HCT116 (cell line): ENCODE measurements around the gene ANKRD6. TPM values are rescaled to one million over a fixed set of nuclear protein-coding genes. Genes with fewer than 3 reads are reported as not detected.

Experiments
- ATAC-seq: fragments of 200-7000 bp; cut with Tn5 transposase; 2 replicates; pipeline ENCODE4 v1.9.1; 2020; ENCODE audit warnings: mild to moderate bottlenecking, moderate library complexity
- BruUV-seq: library from RNA; stranded (reverse); fragments of 400-500 nt; replicated peaks from 2 replicates; lab custom pipeline; 2021; lab: Mats Ljungman, UMichigan
- CTCF ChIA-PET: fragments of 300-600 bp; sonication (Branson Sonifier 250); formaldehyde crosslinking; loops from one replicate; lab custom pipeline; 2021; ENCODE audit warnings: antibody characterized with exemption; lab: Charles Lee
- POLR2A ChIA-PET: fragments of 300-600, 350-600 bp; sonication (Branson Sonifier 250); formaldehyde crosslinking; loops from one replicate; lab custom pipeline; 2021; ENCODE audit warnings: antibody characterized with exemption; lab: Charles Lee
- RAD21 ChIA-PET, 2 experiments: fragments of 300-600 bp; sonication (Branson Sonifier 250); formaldehyde crosslinking; loops; one replicate each; lab custom pipeline; 2023; ENCODE audit warnings: low total read pairs in 2 of 2; ENCODE audit not compliant: uncharacterized antibody in 2 of 2, unreplicated experiment in 2 of 2, low non-redundant PET in 1 of 2; lab: Charles Lee
- DNase-seq: peaks from one replicate; pipeline ENCODE4 v3.0.0-alpha.2; 2010; ENCODE audit warnings: low read depth, low spot score
- H2AFZ ChIP-seq: fragments of 200-600 bp; shearing (Covaris generic), sonication (generic); 2 replicates; pipeline ENCODE4 v1.6.1; 2017; ENCODE audit warnings: low read depth, mixed run types, mixed read lengths, antibody characterized with exemption, low read length; ENCODE audit not compliant: poor library complexity, severe bottlenecking
- H3K27ac ChIP-seq: 2 replicates; pipeline ENCODE4 v1.5.1; 2012; ENCODE audit warnings: low read depth, low read length
- H3K27me3 ChIP-seq: fragments of 200-600 bp; sonication (generic); 2 replicates; pipeline ENCODE4 v1.6.1; 2016; ENCODE audit warnings: mixed run types, low read length, mixed read lengths; ENCODE audit not compliant: insufficient read depth
- H3K36me3 ChIP-seq, 2 experiments: fragments of 200-500 bp in 1 of 2; fragments of 200-600 bp in 1 of 2; sonication (Bioruptor generic) in 1 of 2; sonication (generic) in 1 of 2; 2 replicates each; pipeline versions ENCODE4 v1.5.1 to v1.6.1; 2014 to 2016; ENCODE audit warnings: low read length in 2 of 2, inconsistent platforms in 1 of 2, mixed read lengths in 1 of 2, mixed run types in 1 of 2; ENCODE audit not compliant: insufficient read depth in 2 of 2, control insufficient read depth in 1 of 2
- H3K4me1 ChIP-seq, 2 experiments: fragments of 200-600 bp in 1 of 2; sonication (generic) in 1 of 2; 2 replicates each; pipeline versions ENCODE4 v1.5.1 to v1.6.1; 2012 to 2017; ENCODE audit warnings: low read length in 2 of 2, inconsistent platforms in 1 of 2, mild to moderate bottlenecking in 1 of 2, mixed read lengths in 1 of 2, mixed run types in 1 of 2, moderate library complexity in 1 of 2; ENCODE audit not compliant: insufficient read depth in 2 of 2, control insufficient read depth in 1 of 2
- H3K4me2 ChIP-seq: fragments of 200-600 bp; sonication (generic); 2 replicates; pipeline ENCODE4 v1.6.1; 2017; ENCODE audit warnings: mixed run types, low read length, mixed read lengths
- H3K4me3 ChIP-seq, 2 experiments: fragments of 200-600 bp in 1 of 2; sonication (generic) in 1 of 2; replicated peaks in 1 of 2; 2 replicates each; pipeline ENCODE4 v1.5.1; 2011 to 2016; ENCODE audit warnings: low read length in 2 of 2, control low read depth in 1 of 2, low read depth in 1 of 2, mild to moderate bottlenecking in 1 of 2, mixed read lengths in 1 of 2, mixed run types in 1 of 2
- H3K79me2 ChIP-seq: fragments of 200-600 bp; sonication (generic); 2 replicates; pipeline ENCODE4 v1.6.1; 2017; ENCODE audit warnings: mild to moderate bottlenecking, mixed run types, low read length, moderate library complexity, mixed read lengths; ENCODE audit not compliant: insufficient read depth
- H3K9ac ChIP-seq: fragments of 200-600 bp; sonication (generic); 2 replicates; pipeline ENCODE4 v1.6.1; 2016; ENCODE audit warnings: low read length, mixed read lengths
- H3K9me2 ChIP-seq: fragments of 200-600 bp; sonication (generic), shearing (Covaris generic); 2 replicates; pipeline ENCODE4 v1.6.1; 2017; ENCODE audit warnings: mixed run types, mild to moderate bottlenecking, moderate library complexity; ENCODE audit not compliant: insufficient read depth
- H3K9me3 ChIP-seq, 2 experiments: fragments of 200-500 bp in 1 of 2; fragments of 200-600 bp in 1 of 2; sonication (Bioruptor generic) in 1 of 2; sonication (generic) in 1 of 2; 2 replicates each; pipeline ENCODE4 v1.6.1; 2014 to 2017; ENCODE audit warnings: low read length in 2 of 2, mixed read lengths in 2 of 2, inconsistent platforms in 1 of 2, low read depth in 1 of 2, mild to moderate bottlenecking in 1 of 2, mixed run types in 1 of 2, moderate library complexity in 1 of 2; ENCODE audit not compliant: control insufficient read depth in 1 of 2, insufficient read depth in 1 of 2
- H4K20me1 ChIP-seq: fragments of 200-600 bp; sonication (generic), shearing (Covaris generic); 2 replicates; pipeline ENCODE4 v1.6.1; 2017; ENCODE audit warnings: mixed run types, mild to moderate bottlenecking, moderate library complexity; ENCODE audit not compliant: insufficient read depth
- CBX3 ChIP-seq: IDR thresholded peaks from 2 replicates; pipeline ENCODE4 v1.6.1; 2012; ENCODE audit warnings: low read depth
- ELF1 ChIP-seq: IDR thresholded peaks from 2 replicates; pipeline ENCODE4 v1.6.1; 2012; ENCODE audit warnings: low read depth, borderline replicate concordance
- FOSL1 ChIP-seq: IDR thresholded peaks from 2 replicates; pipeline ENCODE4 v1.6.1; 2012; ENCODE audit warnings: low read depth
- JUND ChIP-seq: IDR thresholded peaks from 2 replicates; pipeline ENCODE4 v1.6.1; 2012
- POLR2A ChIP-seq: IDR thresholded peaks from 2 replicates; pipeline ENCODE4 v1.7.0; 2011; ENCODE audit warnings: borderline replicate concordance; ENCODE audit not compliant: insufficient read depth, insufficient read length; ENCODE audit errors: extremely low read depth
- RAD21 ChIP-seq: IDR thresholded peaks from 2 replicates; pipeline ENCODE4 v1.6.1; 2012; ENCODE audit warnings: low read depth, mild to moderate bottlenecking
- SRF ChIP-seq: IDR thresholded peaks from 2 replicates; pipeline ENCODE4 v1.6.1; 2012; ENCODE audit warnings: low read depth
- ZNF274 ChIP-seq: fragments of 200-500 bp; sonication (Bioruptor generic); IDR thresholded peaks from 2 replicates; pipeline ENCODE4 v1.6.1; 2014; ENCODE audit warnings: mild to moderate bottlenecking, low read depth, low read length, inconsistent platforms
- intact Hi-C: fragments of 100-400 bp; cut with micrococcal nuclease; formaldehyde crosslinking; loops from 2 replicates; pipeline ENCODE4 v1.10.0; 2022
- total RNA-seq: library from RNA; stranded (reverse); gene quantifications from one replicate; pipeline ENCODE4 v1.2.1, GENCODE V29; 2021; ENCODE audit not compliant: unreplicated experiment
- TF ChIP-seq, protein P1 (sequence below): IDR thresholded peaks from 2 replicates; pipeline ENCODE4 v1.6.1; 2011; ENCODE audit warnings: mild to moderate bottlenecking, low read length, moderate library complexity; ENCODE audit not compliant: insufficient replicate concordance; ENCODE audit errors: extremely low read depth

The ANKRD6 gene
- total RNA-seq, 1 experiment from 2014 or later, result 9.9 TPM

DNA sequence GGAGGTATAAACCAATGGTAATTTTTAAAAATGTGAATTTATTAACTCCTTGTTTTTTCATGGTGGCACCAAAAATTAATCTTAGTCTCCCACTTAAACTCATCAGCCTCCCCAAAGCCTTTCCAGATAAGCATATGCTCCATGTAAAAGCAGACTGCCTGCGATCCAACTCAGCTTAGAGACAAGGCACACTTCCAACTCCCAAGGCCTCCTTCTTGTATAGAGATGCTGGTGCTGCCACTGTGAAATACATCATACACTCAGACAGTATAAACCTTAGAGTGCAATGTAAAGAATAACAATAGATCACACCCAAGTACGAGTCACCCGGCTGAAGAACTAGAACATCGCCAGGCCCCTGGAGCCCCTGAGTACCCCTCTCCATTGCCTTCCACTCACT lies 2.0 kb downstream of the ANKRD6 start:
- intact Hi-C loops, result loop anchor here (5.0 to 10.0 kb wide), 2 partner anchors 360 to 1042 kb away; no protein-coding TSS in a partner anchor
- no peaks in the 10 kb centered on the region for H3K27me3 ChIP-seq
- H3K9me3 ChIP-seq, result no peaks in the 10 kb centered on the region
- H3K9ac ChIP-seq, result no peak overlapping the region
- no peaks in the 10 kb centered on the region for H3K36me3 ChIP-seq
- no peaks in the 10 kb centered on the region for H4K20me1 ChIP-seq
- H2AFZ ChIP-seq, result no peak overlapping the region
- POLR2A ChIA-PET, result no interaction called here
- BruUV-seq, result TSS peak; percentile 34
- no peak for ATAC-seq
- CTCF ChIA-PET, result interaction anchor here (1.2 kb wide), 1 partner anchor 174 kb away, joined by 3 read pairs; no protein-coding TSS in a partner anchor
- DNase-seq, result no peak
- H3K79me2 ChIP-seq, result no peaks in the 10 kb centered on the region
- TF ChIP-seq FOSL1 (no peak), ZNF274 (no peak), CBX3 (no peak), POLR2A (no peak), RAD21 (no peak), SRF (no peak), ELF1 (no peak), JUND (no peak)
- TF ChIP-seq, protein P1, sequence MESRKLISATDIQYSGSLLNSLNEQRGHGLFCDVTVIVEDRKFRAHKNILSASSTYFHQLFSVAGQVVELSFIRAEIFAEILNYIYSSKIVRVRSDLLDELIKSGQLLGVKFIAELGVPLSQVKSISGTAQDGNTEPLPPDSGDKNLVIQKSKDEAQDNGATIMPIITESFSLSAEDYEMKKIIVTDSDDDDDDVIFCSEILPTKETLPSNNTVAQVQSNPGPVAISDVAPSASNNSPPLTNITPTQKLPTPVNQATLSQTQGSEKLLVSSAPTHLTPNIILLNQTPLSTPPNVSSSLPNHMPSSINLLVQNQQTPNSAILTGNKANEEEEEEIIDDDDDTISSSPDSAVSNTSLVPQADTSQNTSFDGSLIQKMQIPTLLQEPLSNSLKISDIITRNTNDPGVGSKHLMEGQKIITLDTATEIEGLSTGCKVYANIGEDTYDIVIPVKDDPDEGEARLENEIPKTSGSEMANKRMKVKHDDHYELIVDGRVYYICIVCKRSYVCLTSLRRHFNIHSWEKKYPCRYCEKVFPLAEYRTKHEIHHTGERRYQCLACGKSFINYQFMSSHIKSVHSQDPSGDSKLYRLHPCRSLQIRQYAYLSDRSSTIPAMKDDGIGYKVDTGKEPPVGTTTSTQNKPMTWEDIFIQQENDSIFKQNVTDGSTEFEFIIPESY, result no peak
- TF ChIP-seq, all 23 proteins: peak for 0
- H3K27ac ChIP-seq, result no peak overlapping the region
- H3K4me1 ChIP-seq, result peaks cover 0 to 20% of the 10 kb centered on the region in 2 experiments; a peak in 2 of 4 replicates
- no peak overlapping the region for H3K4me3 ChIP-seq
- no peaks in the 10 kb centered on the region for H3K9me2 ChIP-seq
- no peak overlapping the region for H3K4me2 ChIP-seq
- RAD21 ChIA-PET, result no interaction called here
